Endothelial cell of umbilical vein (primary cell): ENCODE results near the gene MCC. TPM values are rescaled to one million over a fixed set of nuclear protein-coding genes. Genes with fewer than 3 reads are reported as not detected.

Experiments
- BruUV-seq: library from RNA; stranded (reverse); fragments of 400-500 nt; replicated peaks from 2 replicates; lab custom pipeline; 2021; lab: Mats Ljungman, UMichigan
- CTCF ChIA-PET: fragments of 300-600, 350-600 bp; sonication (Branson Sonifier 250); formaldehyde crosslinking; loops from one replicate; lab custom pipeline; 2021; ENCODE audit warnings: antibody characterized with exemption, inconsistent platforms; lab: Charles Lee
- POLR2A ChIA-PET: fragments of 300-600, 350-600 bp; sonication (Branson Sonifier 250); formaldehyde crosslinking; loops from one replicate; lab custom pipeline; 2021; ENCODE audit warnings: antibody characterized with exemption, inconsistent platforms; lab: Charles Lee
- DNase-seq: peaks from one replicate; pipeline ENCODE4 v3.0.0-alpha.2; 2011; ENCODE audit warnings: low read depth, low spot score
- FAIRE-seq: peaks from 2 replicates; lab custom pipeline; 2011; peaks lifted over from hg19 to GRCh38; lab: Jason Lieb, UNC
- H2AFZ ChIP-seq: 2 replicates; pipeline ENCODE4 v1.6.0; 2012; ENCODE audit warnings: low read depth, low read length, control low read depth, inconsistent platforms
- H3K27ac ChIP-seq: 2 replicates; pipeline ENCODE4 v1.5.1; 2011; ENCODE audit warnings: low read depth, mild to moderate bottlenecking, control low read depth, low read length, moderate library complexity; ENCODE audit not compliant: insufficient read depth
- H3K27me3 ChIP-seq, 2 experiments: 2 replicates each; pipeline versions ENCODE4 v1.6.0 to v1.6.1; 2011; ENCODE audit warnings: low read length in 2 of 2, mixed read lengths in 1 of 2; ENCODE audit not compliant: control insufficient read depth in 2 of 2, insufficient read depth in 2 of 2
- H3K36me3 ChIP-seq, 2 experiments: 2 replicates in 1 of 2; 3 replicates in 1 of 2; pipeline ENCODE4 v1.5.1; 2011; ENCODE audit warnings: low read length in 2 of 2, mild to moderate bottlenecking in 1 of 2, moderate library complexity in 1 of 2; ENCODE audit not compliant: control insufficient read depth in 2 of 2, insufficient read depth in 2 of 2; ENCODE audit errors: extremely low read depth in 1 of 2
- H3K4me1 ChIP-seq: 3 replicates; pipeline ENCODE4 v1.5.1; 2011; ENCODE audit warnings: mild to moderate bottlenecking, low read length; ENCODE audit not compliant: control insufficient read depth, insufficient read depth; ENCODE audit errors: extremely low read depth
- H3K4me2 ChIP-seq: 2 replicates; pipeline ENCODE4 v1.6.1; 2011; ENCODE audit warnings: low read length, control low read depth, mixed read lengths; ENCODE audit not compliant: insufficient read depth
- H3K4me3 ChIP-seq, 3 experiments: fragments of 200-600 bp in 1 of 3; sonication (generic), shearing (Covaris generic) in 1 of 3; replicated peaks in 1 of 3; 2 replicates each; pipeline ENCODE4 v1.5.1; 2011 to 2016; ENCODE audit warnings: control low read depth in 3 of 3, low read length in 3 of 3, mild to moderate bottlenecking in 2 of 3, inconsistent platforms in 1 of 3, low read depth in 1 of 3, moderate library complexity in 1 of 3; ENCODE audit not compliant: insufficient read depth in 1 of 3
- H3K79me2 ChIP-seq: 2 replicates; pipeline ENCODE4 v1.6.0; 2012; ENCODE audit warnings: low read length, inconsistent platforms; ENCODE audit not compliant: control insufficient read depth, insufficient read depth
- H3K9ac ChIP-seq: replicated peaks from 2 replicates; pipeline ENCODE3; 2011; ENCODE audit warnings: low read length, control low read depth; ENCODE audit not compliant: insufficient read depth; ENCODE audit errors: extremely low read depth
- H3K9me1 ChIP-seq: replicated peaks from 3 replicates; pipeline ENCODE4 v1.6.0; 2011; ENCODE audit warnings: mild to moderate bottlenecking, low read length; ENCODE audit not compliant: control insufficient read depth, insufficient read depth; ENCODE audit errors: extremely low read depth
- H3K9me3 ChIP-seq: replicated peaks from 2 replicates; pipeline ENCODE4 v1.5.1; 2012; ENCODE audit warnings: low read length, inconsistent platforms; ENCODE audit not compliant: control insufficient read depth, insufficient read depth
- H4K20me1 ChIP-seq: replicated peaks from 2 replicates; pipeline ENCODE3; 2011; ENCODE audit warnings: mild to moderate bottlenecking, low read length; ENCODE audit not compliant: control insufficient read depth, insufficient read depth; ENCODE audit errors: extremely low read depth
- CTCF ChIP-seq, 2 donors: IDR thresholded peaks; 1 replicate in 1 of 2; 2 replicates in 1 of 2; pipeline ENCODE4 v1.5.1; 2011; ENCODE audit warnings: low read length in 2 of 2, mild to moderate bottlenecking in 2 of 2, moderate library complexity in 2 of 2, control low read depth in 1 of 2, inconsistent platforms in 1 of 2, low read depth in 1 of 2; ENCODE audit not compliant: insufficient read depth in 1 of 2; ENCODE audit errors: extremely low read depth in 1 of 2
- EZH2 ChIP-seq: IDR thresholded peaks from 2 replicates; pipeline ENCODE4 v1.6.1; 2012; ENCODE audit warnings: borderline replicate concordance, low read depth, mild to moderate bottlenecking, moderate library complexity, low read length, inconsistent platforms; ENCODE audit not compliant: severe bottlenecking
- FOS ChIP-seq: IDR thresholded peaks from 2 replicates; pipeline ENCODE4 v1.6.1; 2011; ENCODE audit warnings: mild to moderate bottlenecking, low read length, moderate library complexity, borderline replicate concordance; ENCODE audit not compliant: insufficient read depth
- GATA2 ChIP-seq: IDR thresholded peaks from 2 replicates; pipeline ENCODE4 v1.7.0; 2011; ENCODE audit warnings: low read depth, mild to moderate bottlenecking, moderate library complexity, mixed read lengths, low read length; ENCODE audit not compliant: insufficient read length, insufficient read depth
- JUN ChIP-seq: IDR thresholded peaks from 2 replicates; pipeline ENCODE4 v1.6.1; 2011; ENCODE audit warnings: borderline replicate concordance, low read depth; ENCODE audit not compliant: insufficient read length, insufficient read depth
- MAX ChIP-seq: IDR thresholded peaks from 2 replicates; pipeline ENCODE4 v1.6.1; 2011; ENCODE audit not compliant: insufficient read depth, insufficient read length
- MYC ChIP-seq: IDR thresholded peaks from one replicate; pipeline ENCODE4 v1.6.1; 2011; ENCODE audit warnings: mild to moderate bottlenecking, low read depth, low read length
- POLR2A ChIP-seq: IDR thresholded peaks from 2 replicates; pipeline ENCODE4 v1.6.1; 2012; ENCODE audit warnings: low read depth, mild to moderate bottlenecking, control low read depth, low read length
- POLR2AphosphoS5 ChIP-seq: IDR thresholded peaks from 2 replicates; pipeline ENCODE4 v1.6.1; 2012; ENCODE audit warnings: low read depth, mild to moderate bottlenecking, control low read depth, low read length, moderate library complexity; ENCODE audit not compliant: insufficient read depth
- dilution Hi-C: fragments of 300-500 bp; cut with MboI; formaldehyde crosslinking; loops from one replicate; pipeline ENCODE4 v1.15.0; 2019; ENCODE audit warnings: low sequenced_read_pairs; ENCODE audit not compliant: extremely low pct_ligation_motif_present
- intact Hi-C: fragments of 100-400 bp; cut with micrococcal nuclease; formaldehyde crosslinking; loops from one replicate; pipeline ENCODE4 v1.10.0; 2022
- polyA plus RNA-seq, 4 experiments: library from polyadenylated mRNA; depleted of rRNA in 3 of 4; stranded (reverse) in 3 of 4; unstranded in 1 of 4; fragments of >200 nt; gene quantifications; 2 replicates each; pipeline versions ENCODE4 v1.2.1 to v1.2.3, GENCODE V29; 2011 to 2012; ENCODE audit warnings: missing spikeins in 1 of 4
- total RNA-seq: library from RNA; stranded (reverse); gene quantifications from 2 replicates; pipeline ENCODE4 v1.2.3, GENCODE V29; 2021

The MCC gene
- total and polyA plus RNA-seq, 2 donors (not counting 3 experiments of a cell fraction or from before 2014, with no cell fraction given): 6.9 to 27.5 TPM

- intact Hi-C loops (loop anchor here (1.0 to 5.0 kb wide), 4 partner anchors 42 to 227 kb away; no protein-coding TSS in a partner anchor), dilution Hi-C loops (no loop called here)
- no peak overlapping the region for H3K9ac ChIP-seq
- no peaks in the 10 kb centered on the region for H3K27me3 ChIP-seq
- H3K4me1 ChIP-seq: peaks cover 28% of the 10 kb centered on the region
- no peak overlapping the region for H3K4me3 ChIP-seq
- H3K27ac ChIP-seq: no peak overlapping the region
- H4K20me1 ChIP-seq: no peaks in the 10 kb centered on the region
- H3K36me3 ChIP-seq: no peaks in the 10 kb centered on the region
- H2AFZ ChIP-seq: peak overlapping the region; percentile 39
- H3K9me1 ChIP-seq: no peaks in the 10 kb centered on the region
- H3K4me2 ChIP-seq: peak overlapping the region; percentile 24
- FAIRE-seq (peak; percentile 91), DNase-seq (peak; percentile 84)
- TF ChIP-seq GATA2 (no peak), CTCF (IDR thresholded peaks at IDR 0.05; ENCODE audit: extremely low read depth in 1 of 2, insufficient read depth in 1 of 2, low read depth in 1 of 2, low read length in 2 of 2) (peak; percentile 67 to 76)
- no TSS peak for BruUV-seq
- H3K9me3 ChIP-seq: no peaks in the 10 kb centered on the region
- CTCF ChIA-PET: interaction anchor here (0.6 to 3.2 kb wide), 28 partner anchors 8 to 383 kb away, joined by 3 to 77 read pairs (median 4); partner anchors contain the start of genes MCC and YTHDC2
- POLR2A ChIA-PET: no interaction called here
- H3K79me2 ChIP-seq: no peaks in the 10 kb centered on the region
Observed at GRCh38 chr5:113378959-113379541, 109.2 kb downstream of the MCC start.

- no peaks in the 10 kb centered on the region for H3K9me1 ChIP-seq
- H3K4me1 ChIP-seq: peaks cover 28% of the 10 kb centered on the region
- no peak for FAIRE-seq
- no peak overlapping the region for H3K4me3 ChIP-seq
- H3K4me2 ChIP-seq: no peak overlapping the region
- no peak for TF ChIP-seq POLR2A
- TF ChIP-seq GATA2: no peak
- TF ChIP-seq JUN: no peak
- no peak for TF ChIP-seq CTCF (IDR thresholded peaks at IDR 0.05; ENCODE audit: extremely low read depth in 1 of 2, insufficient read depth in 1 of 2, low read depth in 1 of 2, low read length in 2 of 2)
- no peak for TF ChIP-seq MAX
- TF ChIP-seq EZH2: no peak
- TF ChIP-seq MYC: no peak
- TF ChIP-seq FOS: no peak
- no peak for TF ChIP-seq POLR2AphosphoS5
- H2AFZ ChIP-seq: no peak overlapping the region
- H3K36me3 ChIP-seq: no peaks in the 10 kb centered on the region
- CTCF ChIA-PET: interaction anchor here (1.0 to 3.2 kb wide), 14 partner anchors 10 to 383 kb away, joined by 3 to 77 read pairs (median 8); partner anchors contain the start of gene MCC
- intact Hi-C loops (loop anchor here (5.0 kb wide), 1 partner anchor 119 kb away; no protein-coding TSS in a partner anchor), dilution Hi-C loops (no loop called here)
- no peaks in the 10 kb centered on the region for H3K79me2 ChIP-seq
- DNase-seq: no peak
- POLR2A ChIA-PET: no interaction called here
- H3K9ac ChIP-seq: no peak overlapping the region
- no peak overlapping the region for H3K27ac ChIP-seq
- H3K27me3 ChIP-seq: no peaks in the 10 kb centered on the region
- no peaks in the 10 kb centered on the region for H3K9me3 ChIP-seq
- BruUV-seq: no TSS peak
- no peaks in the 10 kb centered on the region for H4K20me1 ChIP-seq
Observed at GRCh38 chr5:113378514-113378913, 109.7 kb downstream of the MCC start.
